ENCODE results near the gene ITGA3. TPM values are rescaled to one million over a fixed set of nuclear protein-coding genes. Genes with fewer than 3 reads are reported as not detected.

Gene ITGA3
- 22.1 TPM for total RNA-seq

DNA sequence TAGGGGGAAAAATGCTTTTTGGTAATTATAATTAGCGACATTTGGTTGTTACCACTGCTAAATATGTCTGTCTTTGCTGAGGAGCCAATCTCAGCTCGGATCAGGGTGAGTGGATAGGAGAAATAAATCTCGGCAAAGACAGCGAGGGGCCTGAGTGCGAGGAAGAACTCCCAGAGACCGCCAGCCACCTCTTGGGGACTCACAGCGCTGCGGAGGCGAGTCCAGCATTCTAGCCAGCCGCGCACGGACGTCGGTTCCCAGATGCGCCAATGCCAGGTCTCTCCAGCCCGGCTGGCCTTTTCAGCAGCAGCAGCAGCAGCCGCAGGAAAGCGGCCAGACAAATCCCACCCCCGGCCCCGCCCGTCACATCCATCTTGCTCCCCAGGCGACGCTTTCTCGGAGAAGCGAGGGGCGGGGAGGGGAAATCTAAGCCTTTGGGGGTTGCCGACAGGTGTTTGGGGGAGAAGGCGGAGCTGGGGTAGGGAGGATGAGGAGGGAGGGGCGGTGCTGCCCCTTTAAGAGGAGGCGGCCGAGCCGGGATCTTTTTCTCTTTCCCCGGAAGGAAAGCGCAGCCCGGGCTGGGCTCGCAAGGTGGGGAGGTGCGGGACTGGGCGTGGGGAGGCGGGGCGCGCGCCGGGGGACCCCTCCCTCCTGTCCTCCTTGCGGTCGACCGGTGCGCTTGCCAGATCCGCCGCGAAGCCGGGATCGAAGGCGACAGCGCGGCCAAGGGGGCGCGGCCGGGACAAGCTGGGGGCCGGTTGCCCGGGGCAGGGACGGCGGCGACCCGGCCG is at the start of gene ITGA3:
Gene ITGA3, plus strand, starts transcription at position 685 of the 791 bp plus-strand sequence. CDS start 330 bp downstream, outside the sequence.

GRCh38 chr17:50094753-50095619 is 39.1 kb downstream of the ITGA3 start, which contains the start of gene PDK2:
TSS of gene PDK2 (plus strand) at chr17:50095351. CDS start at chr17:50095436, 85 bp downstream.

GRCh38 chr17:50129728-50130558 is 74.0 kb downstream of the ITGA3 start, which contains the start of gene SAMD14:
TSS of gene SAMD14 (minus strand) at chr17:50130160. CDS start at chr17:50124959, 5,201 bp downstream.

Other genes starting within 250 kb of the ITGA3 start
- gene TAC4, start 208.0 kb upstream of the ITGA3 start, total RNA-seq: not detected
- not detected for gene DLX4, start 86.9 kb upstream of the ITGA3 start, total RNA-seq
- 0.33 TPM for gene DLX3, start 60.9 kb upstream of the ITGA3 start, total RNA-seq
- gene PDK2, start 39.2 kb downstream of the ITGA3 start, total RNA-seq: 22.0 TPM
- gene SAMD14, start 74.0 kb downstream of the ITGA3 start, total RNA-seq: 14.2 TPM
- gene PPP1R9B, start 94.6 kb downstream of the ITGA3 start, total RNA-seq: 36.4 TPM
- gene SGCA, start 109.9 kb downstream of the ITGA3 start, total RNA-seq: 13.5 TPM
- 7,902 TPM for gene COL1A1, start 145.5 kb downstream of the ITGA3 start, total RNA-seq
- 0.16 TPM for gene TMEM92, start 218.4 kb downstream of the ITGA3 start, total RNA-seq

Data from camera-type eye (tissue), 1 donor.